HCT116 (cell line): ENCODE data around the gene TXNRD3. TPM values are rescaled to one million over a fixed set of nuclear protein-coding genes. Genes with fewer than 3 reads are reported as not detected.

Source experiments
- ATAC-seq: fragments of 200-7000 bp; cut with Tn5 transposase; 2 replicates; pipeline ENCODE4 v1.9.1; 2020; ENCODE audit warnings: mild to moderate bottlenecking, moderate library complexity
- BruUV-seq: library from RNA; stranded (reverse); fragments of 400-500 nt; replicated peaks from 2 replicates; lab custom pipeline; 2021; lab: Mats Ljungman, UMichigan
- CTCF ChIA-PET: fragments of 300-600 bp; sonication (Branson Sonifier 250); formaldehyde crosslinking; loops from one replicate; lab custom pipeline; 2021; ENCODE audit warnings: antibody characterized with exemption; lab: Charles Lee
- POLR2A ChIA-PET: fragments of 300-600, 350-600 bp; sonication (Branson Sonifier 250); formaldehyde crosslinking; loops from one replicate; lab custom pipeline; 2021; ENCODE audit warnings: antibody characterized with exemption; lab: Charles Lee
- RAD21 ChIA-PET, 2 experiments: fragments of 300-600 bp; sonication (Branson Sonifier 250); formaldehyde crosslinking; loops; one replicate each; lab custom pipeline; 2023; ENCODE audit warnings: low total read pairs in 2 of 2; ENCODE audit not compliant: uncharacterized antibody in 2 of 2, unreplicated experiment in 2 of 2, low non-redundant PET in 1 of 2; lab: Charles Lee
- DNase-seq: peaks from one replicate; pipeline ENCODE4 v3.0.0-alpha.2; 2010; ENCODE audit warnings: low read depth, low spot score
- H2AFZ ChIP-seq: fragments of 200-600 bp; shearing (Covaris generic), sonication (generic); 2 replicates; pipeline ENCODE4 v1.6.1; 2017; ENCODE audit warnings: low read depth, mixed run types, mixed read lengths, antibody characterized with exemption, low read length; ENCODE audit not compliant: poor library complexity, severe bottlenecking
- H3K27ac ChIP-seq: 2 replicates; pipeline ENCODE4 v1.5.1; 2012; ENCODE audit warnings: low read depth, low read length
- H3K27me3 ChIP-seq: fragments of 200-600 bp; sonication (generic); 2 replicates; pipeline ENCODE4 v1.6.1; 2016; ENCODE audit warnings: mixed run types, low read length, mixed read lengths; ENCODE audit not compliant: insufficient read depth
- H3K36me3 ChIP-seq, 2 experiments: fragments of 200-500 bp in 1 of 2; fragments of 200-600 bp in 1 of 2; sonication (Bioruptor generic) in 1 of 2; sonication (generic) in 1 of 2; 2 replicates each; pipeline versions ENCODE4 v1.5.1 to v1.6.1; 2014 to 2016; ENCODE audit warnings: low read length in 2 of 2, inconsistent platforms in 1 of 2, mixed read lengths in 1 of 2, mixed run types in 1 of 2; ENCODE audit not compliant: insufficient read depth in 2 of 2, control insufficient read depth in 1 of 2
- H3K4me1 ChIP-seq, 2 experiments: fragments of 200-600 bp in 1 of 2; sonication (generic) in 1 of 2; 2 replicates each; pipeline versions ENCODE4 v1.5.1 to v1.6.1; 2012 to 2017; ENCODE audit warnings: low read length in 2 of 2, inconsistent platforms in 1 of 2, mild to moderate bottlenecking in 1 of 2, mixed read lengths in 1 of 2, mixed run types in 1 of 2, moderate library complexity in 1 of 2; ENCODE audit not compliant: insufficient read depth in 2 of 2, control insufficient read depth in 1 of 2
- H3K4me2 ChIP-seq: fragments of 200-600 bp; sonication (generic); 2 replicates; pipeline ENCODE4 v1.6.1; 2017; ENCODE audit warnings: mixed run types, low read length, mixed read lengths
- H3K4me3 ChIP-seq, 2 experiments: fragments of 200-600 bp in 1 of 2; sonication (generic) in 1 of 2; replicated peaks in 1 of 2; 2 replicates each; pipeline ENCODE4 v1.5.1; 2011 to 2016; ENCODE audit warnings: low read length in 2 of 2, control low read depth in 1 of 2, low read depth in 1 of 2, mild to moderate bottlenecking in 1 of 2, mixed read lengths in 1 of 2, mixed run types in 1 of 2
- H3K79me2 ChIP-seq: fragments of 200-600 bp; sonication (generic); 2 replicates; pipeline ENCODE4 v1.6.1; 2017; ENCODE audit warnings: mild to moderate bottlenecking, mixed run types, low read length, moderate library complexity, mixed read lengths; ENCODE audit not compliant: insufficient read depth
- H3K9ac ChIP-seq: fragments of 200-600 bp; sonication (generic); 2 replicates; pipeline ENCODE4 v1.6.1; 2016; ENCODE audit warnings: low read length, mixed read lengths
- H3K9me2 ChIP-seq: fragments of 200-600 bp; sonication (generic), shearing (Covaris generic); 2 replicates; pipeline ENCODE4 v1.6.1; 2017; ENCODE audit warnings: mixed run types, mild to moderate bottlenecking, moderate library complexity; ENCODE audit not compliant: insufficient read depth
- H3K9me3 ChIP-seq, 2 experiments: fragments of 200-500 bp in 1 of 2; fragments of 200-600 bp in 1 of 2; sonication (Bioruptor generic) in 1 of 2; sonication (generic) in 1 of 2; 2 replicates each; pipeline ENCODE4 v1.6.1; 2014 to 2017; ENCODE audit warnings: low read length in 2 of 2, mixed read lengths in 2 of 2, inconsistent platforms in 1 of 2, low read depth in 1 of 2, mild to moderate bottlenecking in 1 of 2, mixed run types in 1 of 2, moderate library complexity in 1 of 2; ENCODE audit not compliant: control insufficient read depth in 1 of 2, insufficient read depth in 1 of 2
- H4K20me1 ChIP-seq: fragments of 200-600 bp; sonication (generic), shearing (Covaris generic); 2 replicates; pipeline ENCODE4 v1.6.1; 2017; ENCODE audit warnings: mixed run types, mild to moderate bottlenecking, moderate library complexity; ENCODE audit not compliant: insufficient read depth
- CBX3 ChIP-seq: IDR thresholded peaks from 2 replicates; pipeline ENCODE4 v1.6.1; 2012; ENCODE audit warnings: low read depth
- CTCF ChIP-seq, 3 experiments: fragments of 200-600 bp in 1 of 3; sonication (generic) in 1 of 3; IDR thresholded peaks in 2 of 3; conservative IDR thresholded peaks in 1 of 3; 2 replicates each; pipeline ENCODE4 v1.5.1; 2012 to 2017; ENCODE audit warnings: low read depth in 2 of 3, low read length in 2 of 3, antibody characterized with exemption in 1 of 3, borderline replicate concordance in 1 of 3, control low read depth in 1 of 3, mild to moderate bottlenecking in 1 of 3, mixed read lengths in 1 of 3, mixed run types in 1 of 3, moderate library complexity in 1 of 3; ENCODE audit not compliant: insufficient read depth in 1 of 3
- EZH2 ChIP-seq: fragments of 200-600 bp; sonication (generic); IDR thresholded peaks from 2 replicates; pipeline ENCODE4 v1.6.1; 2017; ENCODE audit warnings: antibody characterized with exemption, mixed run types
- EZH2phosphoT487 ChIP-seq: fragments of 200-600 bp; IDR thresholded peaks from 2 replicates; pipeline ENCODE4 v1.6.1; 2018; ENCODE audit warnings: antibody characterized with exemption, borderline replicate concordance
- FOSL1 ChIP-seq: IDR thresholded peaks from 2 replicates; pipeline ENCODE4 v1.6.1; 2012; ENCODE audit warnings: low read depth
- POLR2A ChIP-seq: IDR thresholded peaks from 2 replicates; pipeline ENCODE4 v1.7.0; 2011; ENCODE audit warnings: borderline replicate concordance; ENCODE audit not compliant: insufficient read depth, insufficient read length; ENCODE audit errors: extremely low read depth
- RAD21 ChIP-seq: IDR thresholded peaks from 2 replicates; pipeline ENCODE4 v1.6.1; 2012; ENCODE audit warnings: low read depth, mild to moderate bottlenecking
- SRF ChIP-seq: IDR thresholded peaks from 2 replicates; pipeline ENCODE4 v1.6.1; 2012; ENCODE audit warnings: low read depth
- TCF7L2 ChIP-seq: IDR thresholded peaks from 2 replicates; pipeline ENCODE4 v1.7.0; 2011; ENCODE audit warnings: borderline replicate concordance, inconsistent platforms; ENCODE audit not compliant: insufficient read depth, insufficient read length; ENCODE audit errors: extremely low read depth
- YY1 ChIP-seq: IDR thresholded peaks from 2 replicates; pipeline ENCODE4 v1.6.1; 2011; ENCODE audit warnings: low read length, low read depth, moderate library complexity, mild to moderate bottlenecking; ENCODE audit not compliant: insufficient replicate concordance; ENCODE audit errors: extremely low read depth
- ZFX ChIP-seq: fragments of 450-650 bp; IDR thresholded peaks from 2 replicates; pipeline ENCODE4 v1.6.1; 2017
- intact Hi-C: fragments of 100-400 bp; cut with micrococcal nuclease; formaldehyde crosslinking; loops from 2 replicates; pipeline ENCODE4 v1.10.0; 2022
- total RNA-seq: library from RNA; stranded (reverse); gene quantifications from one replicate; pipeline ENCODE4 v1.2.1, GENCODE V29; 2021; ENCODE audit not compliant: unreplicated experiment

Gene TXNRD3
- total RNA-seq, 1 experiment from 2014 or later = 19.3 TPM

GRCh38 chr3:126665959-126666657 lies 11.2 kb upstream of the TXNRD3 start:
- no peak for ATAC-seq
- H3K9ac ChIP-seq = no peak overlapping the region
- H3K9me3 ChIP-seq = peaks cover 0 to 5% of the 10 kb centered on the region in 2 experiments; a peak in 1 of 4 replicates
- no peak overlapping the region for H3K27ac ChIP-seq
- POLR2A ChIA-PET = interaction anchor here (0.6 kb wide), 1 partner anchor 440 kb away, joined by 4 read pairs; no protein-coding TSS in a partner anchor
- no peak overlapping the region for H2AFZ ChIP-seq
- H3K79me2 ChIP-seq = no peaks in the 10 kb centered on the region
- no peak overlapping the region for H3K4me3 ChIP-seq
- H3K4me2 ChIP-seq = no peak overlapping the region
- no peaks in the 10 kb centered on the region for H3K9me2 ChIP-seq
- no TSS peak for BruUV-seq
- H3K4me1 ChIP-seq = no peaks in the 10 kb centered on the region
- H4K20me1 ChIP-seq = no peaks in the 10 kb centered on the region
- CTCF ChIA-PET = no interaction called here
- intact Hi-C loops = loop anchor here (10.0 kb wide), 1 partner anchor 141 kb away; the partner anchor contains the start of gene CHST13
- no peak for DNase-seq
- RAD21 ChIA-PET = no interaction called here
- no peaks in the 10 kb centered on the region for H3K27me3 ChIP-seq
- H3K36me3 ChIP-seq = no peaks in the 10 kb centered on the region
- no peak for TF ChIP-seq POLR2A
- no peak for TF ChIP-seq ZFX
- no peak for TF ChIP-seq CBX3
- no peak for TF ChIP-seq FOSL1
- TF ChIP-seq YY1 = no peak
- no peak for TF ChIP-seq EZH2phosphoT487

DNA sequence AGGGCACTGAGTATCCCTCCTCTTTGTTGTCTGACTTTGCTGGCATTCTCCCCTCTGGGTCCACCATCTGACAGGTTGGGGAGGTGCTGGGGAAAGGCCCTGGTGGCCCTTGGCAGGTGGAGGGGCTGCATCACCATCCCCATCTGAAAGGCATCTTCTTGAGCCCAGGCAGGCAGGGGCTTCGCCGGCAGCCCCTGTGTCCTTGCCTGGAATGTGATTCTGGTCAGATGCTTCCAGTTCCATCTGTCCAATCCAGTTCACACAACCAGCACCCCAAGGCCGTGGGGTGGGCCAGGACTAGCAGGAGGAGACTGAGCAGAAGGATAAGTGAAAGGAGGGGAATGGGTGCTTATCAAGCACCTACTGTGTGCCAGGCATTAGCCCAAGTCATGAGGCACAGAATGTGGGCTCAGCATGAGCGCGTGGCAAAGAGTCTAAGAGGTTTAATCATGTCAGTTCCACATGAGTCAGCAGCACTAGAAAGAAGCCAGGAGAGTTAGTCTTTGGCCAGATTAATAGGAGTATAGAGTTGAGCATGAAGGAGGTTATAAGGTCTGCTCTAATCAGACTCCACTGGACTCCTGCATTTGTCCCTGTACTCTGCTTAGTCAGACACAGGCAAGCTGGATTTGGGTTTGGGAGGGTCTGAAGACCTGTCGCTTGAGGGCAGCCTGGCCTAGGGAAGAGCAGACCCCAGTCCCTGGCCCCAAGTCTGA lies 10.5 kb upstream of the TXNRD3 start:
- Histone ChIP-seq H3K4me3 (no peak overlapping the region), H3K4me2 (no peak overlapping the region), H3K9ac (no peak overlapping the region)
- TF ChIP-seq TCF7L2 (no peak), EZH2 (no peak), FOSL1 (no peak), CTCF (IDR thresholded peaks at IDR 0.05 in 2 of 3, conservative IDR thresholded peaks at IDR 0.05 in 1 of 3; ENCODE audit: borderline replicate concordance in 1 of 3, insufficient read depth in 1 of 3, low read depth in 2 of 3, low read length in 2 of 3) (no peak), SRF (no peak), RAD21 (no peak), CBX3 (no peak)
- TF ChIP-seq, all 23 proteins: peak for 0
- peaks cover 0 to 10% of the 10 kb centered on the region in 2 experiments; a peak in 1 of 4 replicates for H3K9me3 ChIP-seq
- BruUV-seq = no TSS peak
- no peaks in the 10 kb centered on the region for H3K36me3 ChIP-seq
- POLR2A ChIA-PET = no interaction called here
- intact Hi-C loops = loop anchor here (10.0 kb wide), 1 partner anchor 141 kb away; the partner anchor contains the start of gene CHST13
- RAD21 ChIA-PET = no interaction called here
- no peaks in the 10 kb centered on the region for H3K9me2 ChIP-seq
- no peaks in the 10 kb centered on the region for H3K4me1 ChIP-seq
- DNase-seq (no peak), ATAC-seq (no peak)
- H3K27me3 ChIP-seq = no peaks in the 10 kb centered on the region
- no peaks in the 10 kb centered on the region for H4K20me1 ChIP-seq
- H2AFZ ChIP-seq = no peak overlapping the region
- H3K79me2 ChIP-seq = no peaks in the 10 kb centered on the region
- CTCF ChIA-PET = no interaction called here
- H3K27ac ChIP-seq = no peak overlapping the region
